ENCODE results near the gene TOPBP1. TPM values are rescaled to one million over a fixed set of nuclear protein-coding genes. Genes with fewer than 3 reads are reported as not detected.

Gene TOPBP1
- total RNA-seq, 1 donor from 2014 or later = 21.2 TPM

DNA sequence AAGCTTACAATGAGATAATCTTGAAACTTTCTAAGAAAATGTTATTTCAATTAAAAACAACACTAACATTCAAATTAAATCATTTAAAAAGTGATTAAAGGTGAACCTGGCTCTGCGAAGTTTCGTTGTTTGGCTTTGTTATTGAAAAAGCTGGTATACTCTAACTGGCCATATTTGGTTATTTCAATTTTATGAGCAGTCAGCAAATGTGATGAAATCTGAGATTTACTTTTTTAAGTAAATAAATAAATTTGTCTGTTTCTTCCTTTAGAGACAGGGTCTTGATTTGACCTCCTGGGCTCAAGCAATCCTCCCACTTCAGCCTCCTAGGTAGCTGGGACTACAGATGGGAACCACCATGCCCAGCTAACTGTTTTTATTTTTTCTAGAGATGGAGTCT lies 50.2 kb downstream of the TOPBP1 start:
- no peak for DNase-seq (ENCODE audit: extremely low read depth, low read depth, low spot score)

DNA sequence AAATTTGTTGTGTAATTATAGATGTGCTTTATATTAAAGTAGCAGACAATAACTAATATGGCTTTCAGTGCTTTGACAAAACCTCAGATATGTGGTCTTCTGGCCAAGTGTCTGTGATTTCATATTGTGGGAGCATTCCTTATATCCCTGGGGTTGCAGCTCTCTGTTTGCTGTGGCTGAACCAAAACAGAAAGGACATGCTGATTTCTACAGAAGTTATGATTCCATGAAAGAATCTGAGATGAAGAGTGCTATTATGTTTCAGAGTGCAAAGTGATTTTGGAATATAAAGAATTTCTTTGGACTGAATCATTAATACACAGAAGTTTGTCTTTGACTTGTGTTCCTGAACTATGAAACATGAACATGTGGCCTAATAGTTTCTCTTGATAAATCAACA lies 51.7 kb downstream of the TOPBP1 start:
- DNase-seq (ENCODE audit: extremely low read depth, low read depth, low spot score) = no peak

DNA sequence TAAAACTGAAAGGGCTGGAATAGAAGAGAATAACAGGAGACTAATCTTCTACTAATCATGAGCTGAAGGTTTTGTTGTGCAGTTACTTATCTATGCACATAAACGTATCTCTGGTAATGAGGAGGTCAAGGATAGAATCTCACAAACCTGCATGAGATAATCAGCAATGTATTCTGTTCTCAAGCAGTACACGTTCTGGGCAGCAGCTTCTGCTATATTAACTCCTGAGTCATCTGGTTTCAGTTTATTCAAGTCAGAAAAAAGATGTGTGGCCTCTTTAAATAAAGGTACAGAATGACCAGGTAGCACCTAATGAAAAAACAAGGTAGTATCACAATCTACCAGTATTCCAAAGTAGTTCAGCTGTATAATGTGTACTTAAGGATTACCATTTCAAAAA lies 53.4 kb downstream of the TOPBP1 start:
- no peak for DNase-seq (ENCODE audit: extremely low read depth, low read depth, low spot score)

DNA sequence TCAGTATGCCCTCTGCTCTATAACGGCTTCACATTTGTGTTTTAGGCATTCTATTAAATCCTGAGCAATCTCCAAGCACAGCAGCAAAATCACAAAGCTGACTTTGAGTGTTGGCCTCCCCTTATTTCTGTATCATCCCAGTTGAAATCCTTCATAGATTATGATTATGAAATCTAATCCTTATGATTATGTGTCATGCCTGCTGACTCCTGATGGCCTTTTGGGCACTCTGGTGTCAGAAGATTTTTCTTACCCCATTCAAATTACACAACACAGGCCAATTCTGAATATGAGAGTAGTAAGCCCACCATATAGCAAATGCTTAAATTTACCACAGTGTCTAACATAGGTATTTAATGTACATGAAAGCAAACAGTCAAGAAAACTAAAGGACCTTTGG lies 53.9 kb downstream of the TOPBP1 start:
- no peak for DNase-seq (ENCODE audit: extremely low read depth, low read depth, low spot score)

DNA sequence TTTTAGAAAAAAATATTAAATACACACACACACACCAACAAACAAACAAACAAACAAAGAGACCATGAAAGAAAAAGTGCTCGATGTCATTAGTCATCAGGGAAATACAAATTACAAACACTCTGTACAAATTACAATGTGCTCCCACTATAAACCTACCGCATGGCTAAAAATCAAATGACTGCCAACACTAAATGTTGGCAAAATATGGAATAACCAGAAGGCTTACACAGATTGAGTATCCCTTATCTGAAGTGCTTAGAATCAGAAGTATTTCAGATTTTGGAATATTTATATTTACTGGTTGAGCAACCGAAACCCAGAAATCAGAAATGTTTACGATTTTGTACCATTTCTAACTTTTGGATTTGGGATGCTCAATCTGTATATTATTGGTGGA lies 54.8 kb downstream of the TOPBP1 start:
- no peak for DNase-seq (ENCODE audit: extremely low read depth, low read depth, low spot score)

DNA sequence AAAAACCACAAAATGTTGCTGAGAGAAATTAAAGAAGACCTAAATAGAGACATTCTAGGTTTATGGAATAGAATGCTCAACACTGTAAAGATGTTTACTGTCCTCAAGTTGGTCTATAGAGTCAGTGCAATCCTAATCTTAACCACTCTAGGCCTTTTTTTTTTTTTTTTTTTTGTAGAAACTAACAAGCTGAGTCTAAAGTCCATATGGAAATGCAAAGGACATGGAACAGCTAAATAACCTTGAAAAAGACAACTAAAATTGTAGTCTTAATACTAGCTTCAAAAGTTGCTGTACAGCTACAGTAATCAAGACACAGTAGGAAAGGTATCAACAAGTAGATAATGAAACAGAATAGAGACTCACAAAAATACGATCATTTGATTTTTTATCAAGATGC lies 55.4 kb downstream of the TOPBP1 start:
- DNase-seq (ENCODE audit: extremely low read depth, low read depth, low spot score) = no peak

DNA sequence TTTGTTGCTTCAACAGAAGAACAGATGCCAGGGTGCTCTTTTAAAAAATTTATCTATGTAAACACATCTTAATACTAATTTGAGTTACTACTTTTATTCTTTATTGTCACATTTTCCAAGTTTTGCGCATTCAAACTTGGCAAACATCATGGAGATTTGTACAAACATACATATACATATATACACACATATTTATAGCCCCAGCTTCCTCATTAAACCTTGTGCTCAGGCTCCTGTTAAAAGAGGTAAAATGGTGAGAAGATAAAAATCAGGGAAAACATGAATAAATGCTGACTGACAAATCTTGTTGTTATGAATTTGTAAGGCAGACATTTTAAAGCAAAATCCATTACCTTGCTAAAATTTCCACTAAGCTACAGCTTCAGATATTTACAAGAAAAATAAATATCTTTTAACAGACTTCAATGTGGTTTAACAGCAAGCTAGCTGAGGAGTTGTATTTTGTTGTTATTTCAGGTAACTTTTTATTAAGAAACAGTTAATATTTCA lies 61.1 kb downstream of the TOPBP1 start:
- no peak for DNase-seq (ENCODE audit: extremely low read depth, low read depth, low spot score)

DNA sequence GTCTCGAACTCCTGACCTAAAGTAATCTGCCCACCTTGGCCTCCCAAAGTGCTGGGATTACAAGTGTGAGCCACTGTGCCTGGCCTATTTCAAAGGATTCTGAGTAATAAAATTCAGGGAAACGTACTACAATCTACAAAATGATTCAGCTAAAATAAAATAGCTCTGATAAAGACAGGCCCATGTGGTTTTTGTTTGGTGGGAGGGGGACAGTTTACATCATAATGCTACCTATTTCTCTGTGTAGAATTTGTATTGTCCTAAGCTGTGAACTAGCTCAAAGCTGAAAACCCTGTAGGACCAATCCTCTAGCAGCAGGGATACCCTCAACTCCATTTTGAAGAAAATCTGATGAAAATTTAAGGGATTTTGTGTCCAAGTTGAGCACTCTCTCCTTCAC lies 62.5 kb downstream of the TOPBP1 start:
- DNase-seq (ENCODE audit: extremely low read depth, low read depth, low spot score) = no peak

DNA sequence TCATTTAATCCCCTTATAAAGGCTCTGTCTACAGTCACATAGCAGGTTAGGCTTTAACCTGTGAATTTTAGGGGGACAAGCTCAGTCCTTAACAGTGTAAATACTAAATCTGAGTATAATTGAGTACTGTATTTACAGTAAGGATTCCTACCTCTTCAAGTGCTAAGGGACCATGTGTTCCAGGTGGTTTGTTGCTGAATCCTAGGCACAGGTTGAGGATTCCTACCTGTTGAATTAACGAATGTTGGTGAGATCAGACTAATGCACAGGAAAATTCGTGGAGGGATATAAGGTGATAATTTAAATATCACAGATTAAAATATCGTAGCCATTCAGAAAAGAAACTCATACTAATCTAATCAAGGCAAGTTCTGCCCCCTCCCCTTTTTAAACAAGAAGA lies 63.3 kb downstream of the TOPBP1 start:
- DNase-seq (ENCODE audit: extremely low read depth, low read depth, low spot score) = no peak

DNA sequence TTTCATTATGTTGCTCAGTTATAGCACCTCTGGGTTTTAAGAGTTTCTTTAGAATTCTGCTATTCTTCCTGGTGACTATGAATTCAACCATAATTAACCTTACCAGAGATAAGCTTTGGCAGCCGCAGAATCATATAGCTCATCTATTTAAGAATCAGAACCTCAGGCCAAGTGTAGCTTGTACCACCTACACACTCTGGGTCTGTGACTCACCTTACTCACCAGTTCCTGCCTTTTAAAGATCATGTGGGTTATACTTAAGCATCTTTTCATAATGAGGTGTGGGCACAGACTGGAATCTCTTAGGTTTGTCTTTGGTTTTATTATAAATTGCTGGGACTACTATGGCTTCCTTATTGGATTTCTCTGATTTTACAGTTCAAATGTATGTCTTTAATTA lies 66.4 kb downstream of the TOPBP1 start:
- DNase-seq (ENCODE audit: extremely low read depth, low read depth, low spot score) = no peak

DNA sequence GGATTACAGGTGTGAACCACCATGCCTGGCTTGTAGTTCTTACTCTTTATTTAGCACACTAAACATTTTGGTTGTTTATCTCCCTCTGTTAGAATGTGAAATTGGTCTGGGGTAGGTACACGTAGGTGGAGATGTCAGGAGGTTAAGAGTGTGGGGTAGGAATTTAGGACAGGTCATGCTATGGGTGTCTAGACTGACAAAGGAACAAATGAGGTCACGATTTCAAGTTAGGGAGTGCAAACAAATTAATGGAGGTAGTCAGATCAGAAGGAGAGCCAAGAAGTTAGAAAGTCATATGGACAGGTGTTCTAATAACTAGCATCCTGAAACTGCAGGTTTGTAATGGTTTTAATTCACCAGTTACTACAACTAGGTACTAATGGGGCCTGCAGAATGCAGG lies 68.5 kb downstream of the TOPBP1 start:
- no peak for DNase-seq (ENCODE audit: extremely low read depth, low read depth, low spot score)

DNA sequence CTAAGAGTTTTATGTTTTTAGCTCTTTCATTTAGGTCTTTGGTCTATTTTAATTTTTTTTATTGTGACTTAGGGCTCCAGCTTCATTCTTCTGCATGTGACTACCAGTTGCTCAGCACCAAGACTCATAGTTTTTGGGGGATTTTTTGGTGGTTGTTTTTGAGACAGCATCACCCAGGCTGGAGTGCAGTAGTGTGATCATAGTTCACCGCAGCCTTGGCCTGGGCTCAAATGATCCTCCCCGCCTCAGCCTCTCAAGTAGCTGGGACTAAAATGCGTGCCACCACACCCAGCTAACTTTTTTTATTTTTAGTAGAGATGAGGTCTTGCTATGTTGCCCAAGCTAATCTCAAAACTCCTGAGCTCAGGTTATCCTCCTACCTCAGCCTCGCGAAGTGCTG lies 68.9 kb downstream of the TOPBP1 start:
- no peak for DNase-seq (ENCODE audit: extremely low read depth, low read depth, low spot score)

DNA sequence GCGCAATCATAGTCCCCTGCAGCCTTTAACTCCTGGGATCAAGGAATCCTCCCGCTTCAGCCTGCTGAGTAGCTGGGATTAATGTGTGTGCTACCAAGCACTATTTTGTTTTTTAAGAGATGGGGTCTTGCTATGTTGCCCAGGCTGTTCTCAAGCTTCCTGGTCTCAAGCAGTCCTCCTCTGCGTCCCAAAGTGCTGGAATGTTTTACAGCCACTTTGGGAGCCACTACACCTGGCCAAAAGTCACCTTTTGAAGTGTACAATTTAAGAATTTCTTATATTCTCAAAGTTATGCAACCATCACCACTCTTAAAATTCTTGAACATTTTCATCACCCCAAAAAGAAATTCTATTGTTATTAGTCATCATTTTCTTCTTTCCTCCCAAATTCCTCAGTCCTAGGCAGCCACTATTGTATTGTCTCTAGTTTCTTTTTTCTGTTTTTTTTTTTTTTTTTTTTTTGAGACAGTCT lies 70.4 kb downstream of the TOPBP1 start:
- no peak for DNase-seq (ENCODE audit: extremely low read depth, low read depth, low spot score)

DNA sequence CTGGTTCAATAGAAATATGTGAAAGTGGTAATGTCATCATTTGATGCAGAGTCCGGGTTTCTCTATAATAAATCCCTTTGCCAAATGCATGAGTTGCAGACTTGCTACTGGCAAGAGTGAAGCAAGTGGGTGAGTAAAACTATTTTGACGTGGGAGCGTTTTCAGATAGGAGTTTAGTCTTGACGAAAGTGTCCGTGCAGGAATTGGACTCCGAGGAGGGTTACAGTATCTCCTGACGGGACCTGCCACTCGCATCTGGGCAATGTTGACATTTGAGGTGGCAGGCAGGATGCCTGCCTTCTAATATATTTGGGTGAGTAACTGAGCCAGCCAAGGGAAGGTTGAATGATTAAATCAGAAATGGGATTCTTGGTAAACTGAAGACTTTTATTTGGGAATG lies 72.2 kb downstream of the TOPBP1 start:
- DNase-seq (ENCODE audit: extremely low read depth, low read depth, low spot score) = no peak

DNA sequence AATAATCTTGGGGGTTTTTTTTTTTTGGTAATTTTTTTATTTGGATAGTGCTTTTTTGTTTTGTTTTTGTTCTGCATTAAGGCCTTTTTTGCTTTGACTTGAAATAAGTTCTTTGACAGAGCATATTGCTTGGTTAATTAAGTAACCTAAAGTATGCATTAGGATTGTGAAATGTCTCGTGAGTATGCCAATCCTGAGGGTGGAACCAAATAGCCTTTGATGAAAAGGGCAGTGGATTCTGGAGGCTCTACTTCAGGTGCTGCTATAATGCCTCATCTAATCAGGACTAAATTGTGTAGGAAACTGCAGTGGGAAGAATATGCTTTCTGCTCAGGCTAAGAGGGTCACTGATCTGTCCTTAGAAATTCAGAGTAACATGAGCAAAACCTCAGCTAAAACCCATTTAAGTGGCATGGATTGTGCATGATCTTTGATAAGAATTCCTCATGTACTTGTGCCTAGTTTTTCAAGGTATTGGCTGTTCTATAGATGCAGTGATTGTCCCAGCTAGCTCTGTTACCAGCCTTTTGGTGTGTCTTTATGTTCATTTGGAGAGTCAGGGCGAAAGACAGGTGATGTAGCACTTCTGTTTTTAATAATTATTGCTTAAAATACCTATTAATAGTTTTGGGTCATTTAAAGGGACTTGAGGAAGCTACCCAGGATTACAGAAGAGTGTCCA lies 72.8 kb downstream of the TOPBP1 start:
- no peak for DNase-seq (ENCODE audit: extremely low read depth, low read depth, low spot score)

DNA sequence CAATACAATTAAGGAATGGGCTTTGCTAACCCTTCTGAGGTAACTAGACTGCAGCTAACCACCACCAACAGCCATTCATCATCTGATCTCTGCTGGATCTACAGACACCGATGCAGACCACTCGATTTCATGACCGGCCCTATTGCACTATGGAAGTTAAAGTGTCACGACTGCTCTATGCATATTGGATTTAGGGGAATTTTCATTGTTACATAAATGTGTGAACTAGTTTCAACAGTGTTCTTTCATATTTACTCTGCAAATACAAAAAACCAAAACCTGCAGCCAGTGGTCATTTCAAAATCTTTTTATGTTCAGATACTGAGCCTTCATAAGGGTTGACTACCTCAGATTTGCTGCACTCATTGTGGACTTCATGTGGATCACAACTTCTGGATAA lies 73.7 kb downstream of the TOPBP1 start:
- no peak for DNase-seq (ENCODE audit: extremely low read depth, low read depth, low spot score)

DNA sequence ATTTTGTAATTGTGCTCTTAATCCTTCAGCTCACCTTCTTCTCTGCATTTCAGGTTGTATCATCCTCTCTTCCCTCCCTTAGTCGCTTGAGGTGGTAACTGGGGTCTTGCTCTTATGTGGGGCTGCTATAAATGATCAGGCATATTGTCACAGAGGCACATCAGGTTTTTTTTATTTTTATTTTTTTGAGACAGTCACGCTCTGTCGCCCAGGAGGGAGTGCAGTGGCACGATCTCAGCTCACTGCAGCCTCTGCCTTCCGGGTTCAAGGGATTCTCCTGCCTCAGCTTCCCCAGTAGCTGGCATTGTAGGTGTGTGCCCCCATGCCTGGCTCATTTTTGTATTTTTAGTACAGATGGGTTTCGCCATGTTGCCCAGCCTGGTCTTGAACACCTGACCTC lies 78.3 kb downstream of the TOPBP1 start:
- DNase-seq (ENCODE audit: extremely low read depth, low read depth, low spot score) = no peak

DNA sequence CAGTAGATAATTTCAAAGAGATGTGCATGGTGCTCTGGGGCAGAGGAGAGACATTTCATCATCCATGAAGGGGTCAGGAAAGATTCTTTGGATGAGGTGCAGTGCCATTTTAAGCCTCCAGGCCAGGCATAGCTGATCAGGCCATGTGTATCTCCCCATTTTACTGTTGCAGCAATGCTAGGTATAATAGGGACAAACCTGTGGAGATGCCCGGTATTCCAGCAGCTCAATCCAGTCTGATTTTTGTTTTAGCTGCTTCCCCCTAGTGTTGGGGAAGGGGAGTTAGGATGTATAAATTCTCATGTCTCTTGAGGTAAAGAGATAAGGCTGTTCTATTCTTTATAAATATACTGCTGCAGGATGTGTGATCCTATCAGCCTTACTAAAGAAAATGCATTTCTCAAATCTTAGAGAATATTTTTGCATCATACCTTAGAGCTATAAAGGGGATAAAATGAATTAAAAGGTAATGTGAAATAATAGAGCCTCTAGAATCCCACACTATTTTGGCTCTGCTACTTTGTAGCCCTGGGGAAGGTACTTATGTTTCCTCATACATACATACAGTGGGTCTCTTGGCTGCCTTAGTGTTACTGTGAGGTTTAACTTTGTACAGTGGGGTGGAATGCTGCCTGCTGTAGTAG lies 83.1 kb downstream of the TOPBP1 start:
- DNase-seq (ENCODE audit: extremely low read depth, low read depth, low spot score) = no peak

DNA sequence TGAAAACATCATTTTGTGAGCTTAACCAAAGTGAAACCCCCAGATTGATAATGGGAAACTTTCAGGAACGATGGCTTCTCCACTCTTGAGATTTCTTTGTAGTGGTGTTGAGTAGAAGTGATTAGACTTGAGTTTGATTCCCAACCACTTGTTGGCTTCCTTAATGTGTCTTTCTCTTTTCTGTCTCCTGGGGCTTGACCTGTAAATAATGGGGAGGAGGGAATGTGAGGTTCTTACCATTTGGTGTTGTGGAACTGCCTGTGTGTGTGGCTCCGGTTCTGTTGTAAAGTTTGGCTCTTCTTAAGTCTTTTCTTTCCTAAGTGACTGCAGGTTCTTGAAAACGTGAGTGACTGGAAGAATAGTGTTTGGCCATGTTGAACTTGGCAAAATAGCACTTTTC lies 85.6 kb downstream of the TOPBP1 start:
- no peak for DNase-seq (ENCODE audit: extremely low read depth, low read depth, low spot score)

DNA sequence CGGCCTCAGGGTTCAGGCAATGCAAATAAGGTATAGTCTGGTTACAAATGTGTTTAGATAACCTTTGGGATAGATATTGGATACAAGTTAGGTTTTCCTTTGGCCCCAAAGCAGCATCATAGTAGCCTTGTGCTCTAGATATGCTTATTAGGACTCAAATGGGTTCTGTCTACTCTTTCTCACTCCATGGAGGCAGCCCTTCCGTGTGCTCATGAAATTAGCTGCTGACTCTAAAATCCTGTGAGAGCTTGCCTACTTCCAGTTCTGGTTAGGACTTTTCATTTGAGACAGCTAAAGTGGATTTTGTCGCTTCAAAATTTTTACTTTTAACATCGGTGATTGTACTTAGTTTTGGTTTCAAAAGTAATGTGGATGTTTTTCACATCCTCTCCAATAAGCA lies 86.7 kb downstream of the TOPBP1 start:
- DNase-seq (ENCODE audit: extremely low read depth, low read depth, low spot score) = no peak

DNA sequence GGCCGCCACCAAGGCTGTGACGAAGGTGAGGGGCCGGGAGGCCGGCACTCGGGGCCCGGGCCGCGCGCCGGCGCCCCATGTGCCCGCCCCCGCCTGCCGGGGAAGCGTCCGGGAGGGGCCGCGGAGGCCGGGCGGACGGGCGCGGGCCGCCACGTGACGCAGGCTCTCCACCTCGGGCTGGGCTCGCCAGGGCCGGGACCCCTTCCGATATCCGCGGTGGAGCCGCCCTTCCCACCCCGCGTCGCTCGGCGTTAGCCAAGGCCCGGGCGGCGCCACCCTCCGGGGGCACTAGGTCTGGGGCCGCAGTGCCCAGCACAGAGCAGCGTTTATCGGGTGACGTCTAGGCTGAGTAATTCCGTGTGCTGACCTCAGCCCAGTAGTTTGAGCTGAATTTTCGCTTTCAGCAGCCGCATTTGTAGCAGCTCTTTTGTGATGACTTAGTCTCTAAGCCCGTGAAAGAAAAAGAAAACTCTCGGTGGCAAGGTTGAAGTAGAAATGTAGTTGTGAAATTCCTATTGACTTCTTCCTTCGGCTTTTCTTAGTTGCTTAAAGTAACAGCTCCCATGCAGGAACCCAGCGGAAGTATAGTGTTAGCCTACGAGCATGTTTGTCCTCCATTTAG lies 87.4 kb downstream of the TOPBP1 start:
- DNase-seq (ENCODE audit: extremely low read depth, low read depth, low spot score) = no peak

DNA sequence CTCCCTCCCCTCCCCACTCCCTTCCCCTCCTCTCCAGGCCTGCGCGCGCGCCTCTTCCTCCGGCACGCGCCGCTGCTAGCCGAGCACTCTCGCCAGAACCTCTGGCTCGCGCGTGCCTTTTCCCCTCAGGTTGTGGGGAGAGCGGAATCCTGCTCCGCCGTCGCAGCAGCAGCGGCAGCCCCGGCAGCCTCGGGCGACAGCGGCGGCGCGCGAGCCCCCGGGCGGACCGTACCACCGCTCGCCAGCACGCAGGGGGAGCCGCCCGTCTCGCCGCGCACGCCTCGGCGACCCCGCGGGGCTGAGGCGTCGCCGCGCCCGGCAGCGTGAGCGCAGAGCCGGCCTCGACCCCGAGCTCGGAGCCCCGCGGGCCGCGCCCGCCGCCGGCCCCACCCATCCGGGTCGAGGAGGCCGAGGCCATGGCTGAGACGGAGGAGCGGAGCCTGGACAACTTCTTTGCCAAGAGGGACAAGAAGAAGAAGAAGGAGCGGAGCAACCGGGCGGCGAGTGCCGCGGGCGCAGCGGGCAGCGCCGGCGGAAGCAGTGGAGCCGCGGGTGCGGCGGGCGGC lies 88.0 kb downstream of the TOPBP1 start, which contains the start of gene CDV3:
CDV3 (plus strand) TSS at position 58 of the 566 bp plus-strand sequence; CDS start at position 417, 359 bp downstream.
- no peak for DNase-seq (ENCODE audit: extremely low read depth, low read depth, low spot score)

All from glomerular endothelial cell (primary cell).